ENCODE measurements around the gene PLEKHG4B.
"Not testable (repeated sequence)": the region's sequence is repeated elsewhere in the genome, so short reads cannot be mapped to it uniquely, and the experiment has no call there.

DNA sequence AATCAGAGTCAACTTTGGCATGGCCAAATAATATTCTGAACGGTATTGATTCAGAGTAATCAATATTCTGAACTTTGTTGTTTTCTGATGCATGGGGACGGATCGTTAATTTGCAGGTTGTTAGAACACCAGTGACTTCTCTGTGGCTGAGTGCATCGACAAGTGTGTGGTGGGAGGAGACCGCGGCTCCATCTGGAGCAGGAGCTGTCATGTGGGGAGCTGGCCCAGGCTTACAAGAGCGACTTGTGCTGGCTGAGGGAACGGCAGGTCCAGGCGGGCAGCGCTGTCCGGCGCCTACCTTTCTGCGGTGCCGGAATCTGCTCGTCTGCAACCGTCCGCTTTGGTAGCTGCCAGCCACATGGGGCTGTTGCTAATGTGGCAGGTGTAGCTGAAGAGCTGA lies 135.4 kb downstream of the PLEKHG4B start:
- TF ChIP-seq, protein P1, sequence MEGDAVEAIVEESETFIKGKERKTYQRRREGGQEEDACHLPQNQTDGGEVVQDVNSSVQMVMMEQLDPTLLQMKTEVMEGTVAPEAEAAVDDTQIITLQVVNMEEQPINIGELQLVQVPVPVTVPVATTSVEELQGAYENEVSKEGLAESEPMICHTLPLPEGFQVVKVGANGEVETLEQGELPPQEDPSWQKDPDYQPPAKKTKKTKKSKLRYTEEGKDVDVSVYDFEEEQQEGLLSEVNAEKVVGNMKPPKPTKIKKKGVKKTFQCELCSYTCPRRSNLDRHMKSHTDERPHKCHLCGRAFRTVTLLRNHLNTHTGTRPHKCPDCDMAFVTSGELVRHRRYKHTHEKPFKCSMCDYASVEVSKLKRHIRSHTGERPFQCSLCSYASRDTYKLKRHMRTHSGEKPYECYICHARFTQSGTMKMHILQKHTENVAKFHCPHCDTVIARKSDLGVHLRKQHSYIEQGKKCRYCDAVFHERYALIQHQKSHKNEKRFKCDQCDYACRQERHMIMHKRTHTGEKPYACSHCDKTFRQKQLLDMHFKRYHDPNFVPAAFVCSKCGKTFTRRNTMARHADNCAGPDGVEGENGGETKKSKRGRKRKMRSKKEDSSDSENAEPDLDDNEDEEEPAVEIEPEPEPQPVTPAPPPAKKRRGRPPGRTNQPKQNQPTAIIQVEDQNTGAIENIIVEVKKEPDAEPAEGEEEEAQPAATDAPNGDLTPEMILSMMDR (IDR thresholded peaks at IDR 0.05; ENCODE audit: low read depth, low read length) = not testable (repeated sequence)
- not testable (repeated sequence) for TF ChIP-seq EZH2phosphoT487 (IDR thresholded peaks at IDR 0.05; ENCODE audit: low read depth)

All from OCI-LY3 (cell line).